Amniotic stem cell (primary cell): ENCODE data around the gene SMIM22.
"Not testable (repeated sequence)": the region's sequence is repeated elsewhere in the genome, so short reads cannot be mapped to it uniquely, and the experiment has no call there.

Experiments
- DNase-seq: peaks from one replicate; lab custom pipeline; 2025; lab: John Stamatoyannopoulos, UW

The SMIM22 gene

DNA sequence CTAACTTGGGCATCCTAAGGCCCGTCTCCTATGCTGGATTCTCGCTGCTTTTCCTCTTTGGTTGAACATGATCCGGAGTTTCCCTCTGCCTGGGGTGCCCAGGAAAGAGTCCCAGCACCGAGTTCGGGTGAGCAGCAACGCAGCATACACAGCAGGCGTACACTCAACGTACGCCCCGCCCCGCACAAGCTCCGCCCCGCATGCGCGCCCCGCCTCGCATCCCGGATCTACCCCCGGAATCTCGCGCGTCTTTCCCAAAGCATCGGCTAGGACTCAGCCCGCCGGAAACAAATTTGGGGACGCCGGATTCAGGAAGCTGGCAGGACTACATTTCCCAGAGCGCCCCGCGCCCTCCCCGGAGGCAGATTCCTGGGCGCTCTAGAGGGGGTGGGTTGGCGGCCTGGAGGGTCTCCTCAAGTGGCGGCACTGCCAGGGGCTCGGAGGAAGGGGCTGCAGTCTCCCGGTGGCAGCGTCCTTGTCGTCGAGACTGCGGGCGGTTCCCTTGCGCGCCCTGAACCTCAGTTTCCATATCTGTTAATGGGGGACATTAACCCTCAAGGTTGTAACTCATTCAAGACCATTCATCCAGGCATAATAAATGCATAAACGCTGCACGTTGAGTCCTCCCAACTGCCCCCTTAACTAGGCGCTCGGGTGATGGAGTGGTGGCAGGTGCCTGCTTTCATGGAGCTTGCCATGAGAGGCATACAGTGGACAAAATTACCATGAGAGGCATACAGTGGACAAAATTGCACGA lies 26.4 kb upstream of the SMIM22 start:
- DNase-seq: peak; percentile 90

DNA sequence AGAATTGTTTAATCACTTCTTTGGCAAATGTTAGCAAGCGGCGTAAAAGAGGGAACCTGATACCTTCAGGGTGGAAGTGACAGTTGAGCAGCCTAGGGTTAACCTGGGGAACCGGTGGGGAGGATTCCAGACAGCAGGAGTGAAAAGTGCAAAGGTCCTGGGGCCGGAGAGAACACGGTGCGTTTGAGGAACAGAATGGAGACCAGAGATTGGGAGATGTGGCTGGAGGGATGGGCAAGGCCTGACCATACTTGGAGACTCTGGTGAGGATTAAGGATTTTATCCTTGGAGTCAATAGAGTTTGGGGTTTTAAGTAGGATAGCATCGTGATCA lies 25.9 kb upstream of the SMIM22 start:
- no peak for DNase-seq

DNA sequence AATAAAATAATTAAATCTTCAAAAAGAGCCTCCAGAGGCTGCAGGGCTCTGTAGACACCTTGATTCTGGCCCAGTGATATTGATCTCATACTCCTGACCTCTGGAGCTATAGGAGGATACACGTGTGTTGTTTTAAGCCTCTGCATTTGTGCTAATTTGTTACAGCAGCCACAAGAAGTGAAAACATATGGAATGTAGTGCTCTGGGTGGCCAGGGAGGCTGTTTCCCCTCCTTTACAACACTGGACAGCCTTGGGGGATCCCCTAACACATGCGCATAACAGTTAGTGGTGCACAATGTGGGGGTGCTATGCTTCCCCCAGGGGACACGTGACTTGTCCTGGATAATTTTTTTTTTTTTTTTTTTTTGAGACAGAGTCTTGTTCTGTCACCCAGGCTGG lies 23.5 kb upstream of the SMIM22 start:
- no peak for DNase-seq

DNA sequence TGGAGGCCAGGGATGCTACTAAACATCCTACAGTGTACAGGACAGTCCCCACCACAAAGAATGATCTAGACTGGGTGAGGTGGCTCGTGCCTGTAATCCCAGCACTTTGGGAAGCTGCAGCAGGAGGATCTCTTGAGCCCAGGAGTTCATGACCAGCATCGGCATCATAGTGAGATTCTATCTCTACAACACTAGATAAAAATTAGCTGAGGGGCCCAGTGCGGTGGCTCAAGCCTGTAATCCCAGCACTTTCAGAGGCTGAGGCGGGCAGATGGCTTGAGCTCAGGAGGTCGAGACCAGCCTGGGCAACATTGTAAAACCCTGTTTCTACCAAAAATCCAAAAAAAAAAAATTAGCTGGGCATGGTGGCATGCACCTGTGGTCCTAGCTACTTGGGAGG lies 22.8 kb upstream of the SMIM22 start:
- no peak for DNase-seq

DNA sequence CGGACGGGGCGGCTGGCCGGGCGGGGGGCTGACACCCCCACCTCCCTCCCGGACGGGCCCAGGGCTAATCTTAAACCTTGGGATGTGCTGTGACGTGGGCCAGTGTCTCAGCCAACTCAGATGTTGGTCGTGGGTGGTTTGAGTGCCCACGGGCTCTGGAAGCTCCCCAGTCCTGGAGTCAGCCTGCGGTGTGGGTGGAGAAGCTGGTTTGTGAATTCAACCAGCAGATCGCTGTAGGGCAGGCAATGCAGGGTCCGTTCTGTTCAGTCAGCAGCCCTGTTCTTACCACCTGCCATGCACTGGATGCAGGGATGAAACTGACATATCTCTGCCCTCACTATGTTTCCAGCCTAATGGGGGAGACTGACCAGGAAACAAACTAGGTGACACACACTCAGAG lies 20.2 kb upstream of the SMIM22 start:
- no peak for DNase-seq

DNA sequence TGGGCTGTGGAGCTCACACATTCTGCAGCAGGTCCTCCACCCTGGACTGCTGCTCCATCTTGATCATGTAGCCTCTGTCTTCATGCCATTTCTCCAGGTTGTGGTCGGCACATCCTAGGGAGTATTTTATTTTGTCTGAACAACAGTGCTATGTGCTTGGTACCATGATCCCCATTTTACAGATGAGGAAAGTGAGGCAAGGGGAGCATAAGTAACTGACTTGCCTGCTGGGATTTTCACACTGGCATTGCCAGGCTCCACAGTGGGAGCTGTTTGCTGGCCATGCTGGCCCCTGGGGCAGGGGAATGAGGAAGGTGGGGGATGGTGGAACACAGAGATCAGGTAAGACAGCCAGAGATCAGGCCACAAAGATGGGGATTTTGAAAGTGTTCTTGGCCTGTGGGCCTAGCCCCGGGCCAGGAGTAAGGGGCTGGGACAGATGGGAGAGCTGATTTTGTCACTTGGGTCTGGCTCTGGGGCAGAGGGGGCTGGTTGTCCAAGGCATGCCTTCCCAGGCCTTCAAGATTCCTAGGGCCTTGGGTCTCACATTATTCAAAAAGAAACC lies 18.9 kb upstream of the SMIM22 start:
- no peak for DNase-seq

DNA sequence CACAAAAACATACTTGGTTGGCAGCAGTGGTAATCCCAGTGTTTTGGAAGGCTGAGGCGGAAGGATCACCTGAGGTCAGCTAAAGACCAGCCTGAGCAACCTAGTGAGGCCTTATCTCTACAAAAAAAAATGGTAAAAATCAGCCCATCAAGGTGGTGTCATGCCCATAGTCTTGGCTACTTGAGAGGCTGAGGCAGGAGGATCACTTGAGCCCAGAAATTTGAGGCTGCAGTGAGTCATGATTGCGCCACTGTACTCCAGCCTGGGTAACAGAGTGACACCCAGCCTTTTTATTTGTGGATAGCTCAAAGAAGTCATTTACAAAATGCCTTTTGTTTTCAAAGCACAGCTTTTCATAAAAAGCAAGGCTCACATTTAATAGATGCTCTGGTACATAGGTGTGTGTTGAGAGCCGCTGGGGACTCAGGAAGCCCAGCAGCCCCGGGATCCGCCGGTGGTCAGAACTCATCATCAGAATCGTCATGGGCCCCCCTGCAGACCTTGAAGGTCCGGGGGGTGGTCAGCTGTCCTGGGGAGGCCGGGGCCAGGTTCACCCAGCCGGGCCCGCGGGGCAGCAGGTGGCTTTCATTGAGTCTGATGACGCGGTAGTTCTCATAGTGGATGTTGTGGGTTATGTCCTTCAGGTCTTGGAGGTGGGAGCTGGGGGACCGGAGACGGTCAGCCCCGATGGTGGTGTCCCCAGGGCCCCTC lies 17.7 kb upstream of the SMIM22 start:
- DNase-seq: no peak

DNA sequence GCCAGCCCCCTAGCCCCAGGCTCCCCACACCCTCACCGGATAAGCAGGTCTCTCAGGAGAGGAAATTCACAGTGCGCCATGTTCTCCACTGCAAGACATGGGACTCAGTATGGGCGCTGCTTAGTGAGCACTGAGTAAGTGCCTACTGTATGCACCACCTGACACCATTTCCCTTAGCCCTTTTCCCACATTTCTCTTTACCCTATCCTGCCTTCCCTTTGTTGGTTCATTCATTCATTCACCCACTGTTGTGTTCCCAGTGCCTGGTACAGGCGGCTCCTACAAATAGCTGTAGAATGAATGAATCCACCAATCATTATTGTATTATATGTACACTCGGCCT lies 17.1 kb upstream of the SMIM22 start:
- no peak for DNase-seq

DNA sequence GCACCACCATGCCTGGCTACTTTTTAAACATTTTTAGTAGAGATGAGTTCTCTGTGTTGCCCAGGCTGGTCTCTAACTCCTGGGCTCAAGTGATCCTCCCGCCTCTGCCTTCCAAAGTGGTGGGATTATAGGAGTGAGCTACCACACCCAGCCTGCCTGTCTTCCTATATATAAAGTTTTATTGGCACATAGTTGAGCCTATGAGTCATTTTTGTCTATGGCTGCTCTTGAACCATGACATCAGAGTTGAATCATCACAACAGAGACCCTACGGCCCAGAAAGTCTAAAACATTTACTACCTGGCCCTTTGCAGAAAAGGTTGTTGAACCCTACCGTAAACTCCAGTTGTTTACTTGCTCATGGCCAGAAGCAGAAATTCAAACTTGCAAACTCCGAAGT lies 14.9 kb upstream of the SMIM22 start:
- DNase-seq: no peak

DNA sequence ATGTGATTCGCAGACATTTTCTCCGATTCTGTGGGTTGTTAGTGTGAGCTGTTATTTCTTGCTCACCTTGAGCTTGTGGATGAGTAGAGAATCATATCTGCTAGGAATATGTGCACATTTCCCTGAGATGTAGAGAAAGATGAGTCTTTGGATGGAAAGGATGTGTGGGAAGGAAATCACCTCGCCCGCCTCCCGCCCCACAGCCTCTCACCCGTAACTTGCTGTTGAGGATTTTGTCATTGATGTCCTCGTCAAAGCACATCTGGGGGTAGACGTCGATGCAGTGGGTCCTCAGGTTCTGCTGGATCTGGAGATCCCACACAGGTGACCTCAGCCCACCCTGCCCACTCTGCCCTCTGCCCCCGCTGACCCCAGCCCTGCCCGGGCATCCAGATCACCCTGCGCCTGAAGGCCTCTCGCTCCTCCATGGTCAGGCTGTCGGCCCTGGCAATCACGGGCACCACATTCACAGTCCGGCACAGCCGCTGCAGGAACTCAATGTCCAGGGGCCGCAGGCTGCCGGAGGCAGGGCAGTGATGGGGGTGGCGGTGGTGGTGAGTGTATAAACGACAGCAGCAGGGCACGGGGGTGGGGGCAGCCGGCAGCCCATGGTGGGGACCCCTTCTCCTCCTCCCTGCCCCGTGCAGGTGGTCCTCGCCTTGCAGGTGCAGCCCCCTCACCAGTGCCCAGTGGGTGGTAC lies 11.8 kb upstream of the SMIM22 start:
- no peak for DNase-seq

DNA sequence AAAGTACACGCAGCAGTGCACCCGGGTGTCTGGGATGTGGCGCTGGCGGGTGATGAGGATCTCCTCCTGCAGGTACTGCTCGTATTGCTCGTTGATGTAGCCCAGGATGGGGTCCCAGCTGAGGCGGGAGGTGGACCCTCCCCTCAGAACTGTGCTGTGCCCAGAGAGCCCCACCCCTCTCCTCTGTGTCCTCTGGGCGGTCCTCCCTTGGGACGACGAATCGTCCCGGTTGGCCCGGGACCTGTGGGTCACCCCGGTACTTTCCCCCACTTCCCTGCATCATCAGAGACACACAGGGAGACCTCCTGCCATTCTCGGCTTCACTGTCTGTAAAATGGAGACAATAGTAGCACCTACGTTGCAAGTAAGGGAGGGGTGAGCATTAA lies 11.2 kb upstream of the SMIM22 start:
- DNase-seq: no peak

DNA sequence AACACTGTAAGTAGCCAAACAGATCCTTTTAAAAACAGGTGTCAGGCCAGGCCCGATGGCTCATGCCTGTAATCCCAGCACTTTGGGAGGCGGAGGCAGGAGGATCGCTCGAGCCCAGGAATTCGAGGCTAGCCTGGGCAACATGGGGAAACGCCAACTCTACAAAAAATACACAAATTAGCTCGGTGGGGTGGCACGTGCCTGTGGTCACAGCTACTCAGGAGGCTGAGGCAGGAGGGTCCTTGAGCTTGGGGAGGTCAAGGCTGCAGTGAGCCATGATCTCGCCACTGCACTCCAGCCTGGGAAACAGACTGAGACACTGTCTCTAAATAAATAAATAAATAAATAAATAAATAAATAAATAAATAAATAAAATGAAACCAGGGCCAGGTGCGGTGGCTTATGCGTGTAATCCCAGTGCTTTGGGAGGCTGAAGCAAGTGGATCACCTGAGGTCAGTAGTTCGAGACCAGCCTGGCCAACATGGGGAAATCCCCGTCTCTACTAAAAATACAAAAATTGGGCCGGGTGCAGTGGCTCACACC lies 10.7 kb upstream of the SMIM22 start:
- not testable (repeated sequence) for DNase-seq

DNA sequence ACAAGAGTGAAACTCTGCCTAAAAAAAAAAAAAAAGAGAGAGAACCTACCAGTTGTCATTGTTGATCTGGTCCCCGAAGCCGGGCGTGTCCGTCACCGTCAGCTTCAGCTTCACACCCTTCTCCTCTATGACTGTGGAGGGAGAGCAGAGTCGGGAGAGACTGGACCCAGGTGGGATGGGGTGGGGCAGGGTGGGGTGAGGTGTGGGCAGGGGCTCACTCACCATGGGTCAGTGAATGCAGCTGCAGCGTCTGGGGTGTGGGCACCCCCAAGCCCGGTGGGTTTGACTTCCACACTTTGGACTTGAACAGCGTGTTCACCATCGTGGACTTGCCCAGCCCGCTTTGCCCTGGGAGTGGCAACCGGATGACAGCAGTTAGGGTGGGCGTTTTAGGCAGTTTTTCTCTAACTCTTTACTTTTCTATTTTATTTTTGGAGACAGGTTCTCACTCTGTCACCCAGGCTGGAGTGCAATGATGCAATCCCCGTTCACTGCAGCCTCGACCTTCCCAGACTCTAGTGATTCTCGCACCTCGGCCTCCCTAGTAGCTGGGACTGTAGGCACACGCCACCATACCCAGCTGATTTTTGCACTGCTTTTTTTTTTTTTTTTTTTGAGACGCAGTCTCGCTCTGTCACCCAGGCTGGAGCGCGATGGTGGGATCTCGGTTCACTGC lies 9.3 kb upstream of the SMIM22 start:
- DNase-seq: no peak

DNA sequence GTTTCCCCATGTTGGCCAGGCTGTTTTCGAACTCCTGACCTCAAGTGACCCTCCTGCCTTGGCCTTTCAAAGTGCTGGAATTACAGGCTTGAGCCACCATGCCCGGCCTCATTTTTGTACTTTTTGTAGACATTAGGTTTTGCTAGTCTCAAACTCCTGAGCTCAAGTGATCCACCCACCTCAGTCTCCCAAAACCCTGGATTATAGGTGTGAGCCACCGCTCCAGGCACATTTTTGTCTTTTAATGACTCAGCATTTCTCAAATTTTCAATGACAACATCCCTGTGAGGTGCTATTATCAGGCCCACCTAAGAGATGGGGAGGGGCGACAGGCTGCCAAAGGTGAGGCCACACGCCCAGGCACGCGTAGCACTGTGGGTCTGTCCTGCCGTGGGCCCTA lies 8.1 kb upstream of the SMIM22 start:
- no peak for DNase-seq

DNA sequence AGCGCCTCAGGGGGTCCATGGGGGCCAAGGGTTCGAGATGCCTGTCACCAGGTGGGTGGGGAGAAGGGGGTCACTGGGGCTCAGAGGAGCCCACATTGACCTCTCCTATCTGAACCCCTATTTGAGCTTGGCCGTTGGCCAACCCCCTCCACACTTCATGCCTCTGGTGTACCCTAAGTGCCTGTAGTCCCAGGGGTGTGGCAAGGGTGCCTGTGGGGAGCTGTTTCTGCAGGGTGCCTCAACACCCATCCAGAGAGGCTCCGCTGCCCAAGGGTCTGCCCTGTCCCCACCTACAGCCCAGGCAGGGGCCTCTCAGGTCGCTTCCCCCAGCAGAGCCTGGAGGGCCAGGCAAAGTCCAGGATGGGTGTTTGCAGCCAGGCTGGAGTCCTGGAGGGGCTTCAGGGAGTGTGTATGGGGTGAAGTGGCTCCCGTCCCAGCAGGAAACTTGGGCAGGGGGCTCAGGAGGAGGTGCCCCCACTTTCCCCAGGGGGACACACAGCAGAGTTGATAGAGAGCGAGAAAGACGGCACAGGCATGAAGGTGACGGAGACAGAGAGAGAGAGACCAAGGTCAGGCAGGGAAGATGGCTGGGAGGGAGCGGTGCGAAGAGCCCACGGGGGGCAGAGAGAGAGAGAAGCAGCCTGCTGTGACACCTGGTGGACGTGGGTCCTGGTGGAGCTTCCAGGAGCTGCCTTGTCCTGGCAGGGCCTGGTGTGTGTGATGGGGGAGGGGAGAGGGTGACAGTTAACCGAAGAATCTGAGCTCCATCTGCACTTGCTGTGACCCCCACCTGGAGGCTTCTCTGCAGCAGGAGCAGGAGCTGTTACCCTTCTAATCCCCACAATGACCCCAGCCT lies 7.3 kb upstream of the SMIM22 start, which contains the start of gene SEPTIN12:
TSS of gene SEPTIN12 (minus strand) at position 719 of the 856 bp plus-strand sequence. CDS start at position 19, 700 bp downstream.
- DNase-seq: no peak

DNA sequence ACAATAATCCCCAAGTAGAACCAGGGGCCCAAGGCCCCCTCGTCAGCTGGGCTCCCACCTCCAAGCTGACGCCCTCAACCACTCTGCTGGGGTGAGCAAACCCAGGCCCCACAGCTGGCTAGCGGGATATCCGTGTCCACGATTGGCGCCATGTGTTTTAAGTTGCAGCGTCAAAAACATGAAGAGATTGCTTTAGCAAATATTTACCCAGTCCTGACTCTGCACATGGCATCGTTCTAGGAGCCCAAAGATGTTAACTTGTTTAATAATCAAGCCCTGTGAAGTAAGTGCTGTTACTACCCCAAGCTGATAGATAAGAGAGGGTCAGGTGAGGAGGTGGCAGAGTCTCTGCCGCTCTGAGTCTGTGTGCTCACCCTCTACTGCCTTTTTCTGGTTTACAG lies 6.7 kb upstream of the SMIM22 start:
- no peak for DNase-seq

DNA sequence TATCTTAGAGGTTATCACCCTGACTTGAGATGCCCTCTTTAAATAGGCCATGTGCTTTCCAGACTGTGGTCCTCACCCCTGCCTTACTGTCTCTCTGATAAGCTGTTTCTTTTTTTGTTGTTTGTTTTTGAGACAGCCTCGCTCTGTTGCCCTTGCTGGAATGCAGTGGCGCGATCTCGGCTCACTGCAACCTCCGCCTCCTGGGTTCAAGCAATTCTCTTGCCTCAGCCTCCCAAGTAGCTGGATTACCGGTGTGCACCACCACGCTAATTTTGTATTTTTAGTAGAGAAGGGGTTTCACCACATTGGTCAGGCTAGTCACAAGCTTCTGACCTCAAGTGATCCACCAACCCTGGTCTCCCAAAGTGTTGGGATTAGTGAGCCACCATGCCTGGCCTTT lies 6.3 kb upstream of the SMIM22 start:
- no peak for DNase-seq

DNA sequence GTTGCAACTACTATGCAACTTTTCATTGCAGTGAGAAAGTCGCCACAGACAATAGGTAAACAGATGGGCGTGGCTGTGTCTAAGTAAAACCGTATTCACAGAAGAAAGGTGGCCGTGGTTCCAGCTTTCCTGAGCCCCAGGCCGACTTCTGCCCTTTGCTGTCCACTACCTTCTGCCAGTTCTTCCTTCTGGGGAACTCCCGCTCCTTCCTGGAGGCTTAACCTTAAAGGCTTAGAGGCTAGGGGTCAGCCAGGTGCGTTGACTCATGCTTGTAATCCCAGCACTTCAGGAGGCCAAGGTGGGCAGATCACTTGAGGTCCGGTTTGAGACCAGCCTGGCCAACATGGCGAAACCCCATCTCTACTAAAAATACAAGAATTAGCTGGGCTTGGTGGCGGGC lies 4.9 kb upstream of the SMIM22 start:
- no peak for DNase-seq

DNA sequence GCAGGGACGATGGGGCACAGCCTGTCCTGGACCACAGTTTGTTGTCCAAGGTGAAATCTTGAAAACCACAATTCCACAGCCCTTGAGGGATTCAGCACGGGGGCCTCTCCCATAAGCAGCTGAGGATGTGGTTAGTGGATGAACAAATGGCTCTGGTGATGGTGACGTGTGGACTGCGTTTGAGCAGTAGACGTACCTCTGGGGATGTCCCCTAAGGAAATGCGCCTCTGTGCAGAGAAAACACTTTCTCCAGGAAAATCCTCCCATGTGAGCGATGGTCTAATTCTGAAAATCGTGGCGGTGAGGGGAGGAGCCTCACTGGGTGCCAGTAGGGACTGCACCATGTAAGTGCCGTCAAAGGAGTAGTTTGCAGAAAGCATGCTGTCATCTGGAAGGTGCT lies 4.3 kb upstream of the SMIM22 start:
- DNase-seq: no peak

DNA sequence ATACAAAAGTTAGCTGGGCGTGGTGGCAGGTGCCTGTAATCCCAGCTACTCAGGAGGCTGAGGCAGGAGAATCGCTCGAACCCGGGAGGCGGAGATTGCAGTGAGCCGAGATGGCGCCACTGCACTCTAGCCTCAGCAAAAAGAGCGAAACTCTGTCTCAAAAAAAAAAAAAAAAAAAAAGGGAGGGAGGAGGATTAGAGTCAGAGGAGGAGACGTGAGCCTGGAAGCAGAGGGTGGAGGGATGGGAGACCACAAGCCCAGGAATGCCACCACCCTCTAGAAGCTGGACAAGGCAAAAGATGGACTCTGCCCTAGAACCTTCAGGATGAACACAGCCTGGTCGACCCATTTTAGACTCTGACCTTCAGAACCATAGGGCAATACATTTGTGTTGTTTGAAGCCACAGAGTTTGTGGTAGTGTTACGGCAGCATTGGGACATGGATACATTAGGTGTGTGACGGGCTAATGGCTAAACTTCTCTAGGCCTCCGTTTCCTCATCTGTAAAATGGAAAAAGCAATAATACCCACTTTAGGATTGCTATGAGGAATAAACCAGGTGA lies 2.1 kb upstream of the SMIM22 start:
- DNase-seq: no peak
